ENCODE results near the gene CCSER2.

The CCSER2 gene

GRCh38 chr10:84352251-84352842, 24.0 kb downstream of the CCSER2 start:
- DNase-seq, result peak; percentile 68

GRCh38 chr10:84353052-84353803, 24.8 kb downstream of the CCSER2 start:
- no peak for DNase-seq

- no peak for DNase-seq
Observed at GRCh38 chr10:84354623-84355022, 26.2 kb downstream of the CCSER2 start.

- DNase-seq, result no peak
Observed at GRCh38 chr10:84355106-84355505, 26.7 kb downstream of the CCSER2 start.

GRCh38 chr10:84356928-84357327, 28.5 kb downstream of the CCSER2 start:
- DNase-seq, result no peak

DNA sequence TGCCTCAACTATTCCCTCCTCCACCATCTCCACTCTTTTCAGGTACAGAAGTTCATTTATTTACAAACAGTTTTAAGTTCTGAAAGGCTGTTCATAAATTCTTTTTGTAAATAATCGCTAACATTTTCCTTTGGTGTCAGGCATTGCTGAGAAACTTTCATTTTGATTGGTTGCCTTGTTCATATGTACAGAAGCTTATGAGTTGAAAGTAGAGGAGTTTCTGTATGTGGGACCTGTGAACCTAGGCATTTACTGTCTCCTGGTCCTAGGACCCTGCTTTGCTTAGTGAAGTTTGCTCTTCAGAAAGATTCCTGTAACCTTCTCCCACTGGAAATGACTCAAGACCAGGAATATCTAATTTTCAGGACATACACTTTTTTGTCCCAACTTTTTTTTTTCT, 30.4 kb downstream of the CCSER2 start:
- DNase-seq, result no peak

- no peak for DNase-seq
Observed at GRCh38 chr10:84360637-84361365, 32.4 kb downstream of the CCSER2 start.

DNA sequence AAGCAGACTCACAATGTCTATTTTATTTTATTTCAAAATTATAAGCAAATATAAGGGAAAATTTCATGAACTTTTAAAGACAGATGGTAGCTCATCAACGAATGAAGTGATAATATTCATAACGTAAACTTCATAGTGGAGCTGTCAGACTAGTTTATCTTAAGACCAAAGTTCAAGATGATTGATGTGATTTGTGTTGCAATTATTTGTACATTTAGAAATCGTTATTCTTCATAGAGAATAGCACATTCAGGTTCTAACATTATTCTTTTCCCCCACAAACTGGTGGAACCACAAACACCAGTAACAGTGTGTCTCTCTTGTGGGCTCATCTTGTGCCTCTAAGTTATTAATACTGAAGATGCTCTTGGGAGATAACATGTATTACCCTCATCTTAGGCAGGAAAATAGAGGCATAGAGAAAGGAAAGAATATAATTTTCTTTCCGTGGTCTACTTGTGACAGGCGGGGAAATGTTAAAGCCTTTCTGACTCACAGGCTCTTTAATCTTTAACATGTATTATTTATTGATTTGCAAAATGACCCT, 37.0 kb downstream of the CCSER2 start:
- DNase-seq, result no peak

- no peak for DNase-seq
Observed at GRCh38 chr10:84366041-84366440, 37.7 kb downstream of the CCSER2 start.

DNA sequence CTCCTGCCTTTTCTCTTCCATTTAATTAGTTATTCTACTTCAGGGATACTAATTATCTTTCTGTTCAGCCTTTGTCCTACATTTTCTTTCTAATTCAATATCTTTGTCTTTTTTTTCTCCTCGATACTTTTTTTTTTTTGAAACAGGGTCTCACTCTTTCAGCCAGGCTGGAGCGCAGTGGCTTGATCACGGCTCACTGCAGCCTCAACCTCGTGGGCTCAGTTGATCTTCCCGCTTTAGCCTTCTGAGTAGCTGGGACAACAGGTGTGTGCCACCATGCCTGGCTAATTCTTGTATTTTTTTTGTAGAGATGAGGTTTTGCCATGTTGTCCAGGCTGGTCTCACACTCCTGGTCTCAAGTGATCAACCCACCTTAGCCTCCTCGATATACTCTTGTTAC, 38.9 kb downstream of the CCSER2 start:
- no peak for DNase-seq

GRCh38 chr10:84368828-84369227, 40.4 kb downstream of the CCSER2 start:
- no peak for DNase-seq

DNA sequence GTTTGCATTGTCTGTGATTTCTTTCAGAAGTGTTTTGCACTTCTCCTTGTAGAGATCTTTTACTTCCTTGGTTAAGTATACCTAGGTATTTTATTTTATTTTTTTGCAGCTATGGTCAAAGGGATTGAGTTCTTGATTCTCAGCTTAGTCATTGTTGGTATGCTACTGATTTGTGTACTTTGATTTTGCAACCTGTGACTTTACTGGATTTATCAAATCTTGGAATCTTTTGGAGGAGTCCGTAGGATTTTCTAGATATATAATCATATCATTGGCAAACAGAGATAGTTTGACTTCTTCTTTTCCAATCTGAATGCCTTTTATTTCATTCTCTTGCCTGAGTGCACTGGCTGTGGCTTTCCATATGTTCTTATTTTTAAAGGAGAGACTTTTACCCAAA, 41.9 kb downstream of the CCSER2 start:
- no peak for DNase-seq

- DNase-seq, result no peak
Observed at GRCh38 chr10:84371944-84372343, 43.6 kb downstream of the CCSER2 start.

DNA sequence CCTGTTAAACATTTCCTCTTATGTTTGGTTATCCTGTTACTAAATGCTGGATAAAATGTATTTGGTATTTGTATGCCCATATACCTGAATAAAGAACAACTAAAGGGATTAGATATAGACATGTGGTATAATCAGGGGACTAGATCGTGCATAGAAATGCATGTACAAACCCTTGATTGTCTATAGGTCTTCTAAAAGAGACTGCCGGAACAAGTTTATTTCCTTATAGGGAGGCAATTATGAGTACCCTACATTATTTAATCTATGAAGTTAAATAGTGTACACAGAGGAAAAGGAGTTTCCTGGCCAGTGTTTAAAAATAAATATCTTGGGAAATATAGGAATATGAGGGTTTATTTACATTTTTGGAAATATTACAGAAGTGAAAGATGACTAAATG, 44.6 kb downstream of the CCSER2 start:
- no peak for DNase-seq

- DNase-seq, result no peak
Observed at GRCh38 chr10:84374455-84374854, 46.1 kb downstream of the CCSER2 start.

- DNase-seq, result peak; percentile 15
Observed at GRCh38 chr10:84375011-84375410, 46.6 kb downstream of the CCSER2 start.

- no peak for DNase-seq
Observed at GRCh38 chr10:84375881-84376280, 47.5 kb downstream of the CCSER2 start.

- no peak for DNase-seq
Observed at GRCh38 chr10:84388148-84388547, 59.8 kb downstream of the CCSER2 start.

- DNase-seq, result no peak
Observed at GRCh38 chr10:84390364-84390763, 62.0 kb downstream of the CCSER2 start.

DNA sequence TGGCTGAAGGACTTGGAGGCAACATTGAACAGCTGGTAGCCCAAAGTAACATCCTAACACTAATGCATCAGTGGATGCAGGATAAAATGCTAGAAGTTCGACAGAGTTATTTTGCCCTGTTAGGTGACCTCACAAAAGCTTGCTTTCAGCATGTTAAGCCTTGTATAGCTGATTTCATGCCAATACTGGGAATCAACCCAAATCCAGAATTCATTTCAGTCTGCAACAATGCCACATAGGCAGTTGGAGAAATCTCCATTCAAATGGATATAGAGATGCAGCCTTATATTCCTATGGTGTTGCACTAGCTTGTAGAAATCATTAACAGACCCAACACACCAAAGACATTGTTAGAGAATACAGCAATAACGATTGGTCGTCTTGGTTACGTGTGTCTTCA, 62.9 kb downstream of the CCSER2 start:
- DNase-seq, result no peak

- DNase-seq, result no peak
Observed at GRCh38 chr10:84392181-84392580, 63.8 kb downstream of the CCSER2 start.

DNA sequence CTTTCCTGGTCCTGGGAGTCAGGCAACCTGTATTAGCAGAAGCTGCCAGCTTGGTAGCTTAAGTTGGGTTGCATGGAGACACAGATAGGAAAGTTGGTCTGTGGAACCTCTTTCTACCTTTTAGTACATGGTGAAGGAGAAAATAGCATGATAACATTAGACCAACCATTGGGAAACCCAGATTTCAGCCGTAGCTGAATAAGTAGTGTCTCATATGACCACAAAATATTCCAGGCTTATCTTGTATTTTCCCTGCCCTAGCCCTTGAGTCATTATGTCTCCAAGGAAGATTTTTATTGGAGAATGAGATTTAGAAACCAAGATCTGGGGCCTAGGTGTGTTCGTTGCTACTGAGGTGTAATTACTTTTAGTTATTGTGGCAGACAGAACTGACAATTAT, 67.2 kb downstream of the CCSER2 start:
- no peak for DNase-seq

GRCh38 chr10:84397735-84398144, 69.4 kb downstream of the CCSER2 start:
- no peak for DNase-seq

DNA sequence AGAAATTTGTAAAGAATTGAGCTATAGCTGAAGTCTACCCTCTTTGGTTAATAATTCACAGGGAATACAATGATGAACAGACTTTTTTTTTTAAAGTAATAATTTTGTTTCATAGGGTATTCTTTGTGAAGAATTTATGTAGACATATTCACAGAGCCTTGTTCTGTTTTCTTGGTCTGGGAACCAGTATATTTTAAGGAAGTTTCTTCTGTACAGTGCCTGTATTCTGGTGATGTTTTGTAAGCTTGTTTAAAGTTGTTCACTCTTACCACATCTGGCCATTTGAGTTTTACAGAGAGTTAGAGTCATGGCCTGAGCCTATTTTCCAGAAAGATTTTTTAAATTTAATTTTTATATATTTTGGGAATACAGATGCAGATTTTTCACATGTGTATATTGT, 70.3 kb downstream of the CCSER2 start:
- no peak for DNase-seq
